GDM1 (cell line): ENCODE results near the gene IL22.
A peak's percentile ranks its signal among the peaks of the same experiment; 100 is the strongest.

Source experiments
- DNase-seq: peaks from one replicate; lab custom pipeline; 2025; lab: John Stamatoyannopoulos, UW

Gene IL22

DNA sequence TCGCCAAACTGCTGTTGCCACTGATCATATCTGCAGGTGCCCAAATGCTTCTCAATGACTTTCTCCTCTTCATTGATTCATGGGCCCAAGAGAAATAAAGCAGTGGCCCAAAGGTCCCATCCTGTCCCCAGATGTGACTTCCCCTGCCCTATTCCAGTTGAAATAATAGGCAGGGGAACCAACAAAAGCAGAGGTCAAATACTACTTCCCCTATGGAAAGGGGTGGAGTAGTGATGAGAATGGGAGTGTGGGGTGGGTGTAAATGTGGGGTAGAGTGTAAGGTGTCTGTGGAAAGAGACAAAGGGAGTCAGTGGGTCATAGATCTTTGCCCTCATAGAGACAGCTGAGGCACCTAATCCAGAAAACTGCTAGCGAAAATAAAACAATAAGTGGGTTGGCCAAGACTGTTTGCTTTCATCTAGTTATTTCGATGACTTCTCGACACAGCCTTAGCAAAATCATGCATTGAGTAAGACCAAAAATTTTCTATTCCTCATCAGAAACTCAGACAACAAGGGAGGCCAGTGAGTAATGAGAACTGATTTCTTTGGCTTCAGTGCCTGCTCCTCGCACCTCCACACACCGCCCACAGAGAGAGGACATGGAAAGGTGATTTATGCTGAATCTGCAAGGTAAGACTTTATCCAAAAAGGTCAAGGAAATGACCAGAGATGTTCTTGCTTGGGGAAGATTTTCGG is 10.9 kb upstream of the IL22 start:
- DNase-seq = no peak

DNA sequence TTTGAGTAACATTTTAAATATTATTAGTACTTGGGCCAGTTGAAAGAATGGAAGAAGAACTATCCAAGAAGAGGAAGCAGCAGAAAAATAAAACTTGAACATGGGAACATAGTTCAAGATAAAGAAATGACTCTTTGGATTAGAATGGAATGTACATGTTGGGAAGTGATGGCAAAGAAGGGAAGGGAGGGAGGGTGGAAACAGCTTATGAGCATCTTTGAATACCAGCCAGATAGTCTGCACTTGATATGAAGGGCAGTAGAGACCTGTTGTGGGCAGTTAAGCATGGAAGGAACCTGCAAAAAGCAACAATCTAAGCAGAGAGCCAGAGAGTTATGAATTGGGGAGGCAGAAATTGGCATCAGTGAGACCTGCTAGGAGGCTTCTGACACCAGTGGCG is 10.0 kb upstream of the IL22 start:
- no peak for DNase-seq

DNA sequence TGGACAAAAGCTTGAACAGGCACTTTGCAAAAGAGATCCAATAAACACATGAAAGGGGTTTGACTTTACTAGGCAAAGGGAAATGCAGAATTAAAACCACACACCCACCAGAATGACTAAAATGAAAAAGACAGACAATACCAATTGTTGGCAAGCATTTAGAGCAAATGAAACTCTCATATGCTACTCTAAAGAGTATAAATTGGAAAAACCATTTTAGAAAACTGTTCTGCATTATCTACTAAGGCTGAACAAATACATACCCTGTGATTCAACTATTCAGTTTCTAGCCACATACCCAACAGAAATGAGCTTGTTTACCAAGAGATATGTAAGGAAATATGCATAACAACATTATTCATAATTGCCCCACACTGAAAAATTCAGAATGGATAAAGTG is 8.5 kb upstream of the IL22 start:
- no peak for DNase-seq

DNA sequence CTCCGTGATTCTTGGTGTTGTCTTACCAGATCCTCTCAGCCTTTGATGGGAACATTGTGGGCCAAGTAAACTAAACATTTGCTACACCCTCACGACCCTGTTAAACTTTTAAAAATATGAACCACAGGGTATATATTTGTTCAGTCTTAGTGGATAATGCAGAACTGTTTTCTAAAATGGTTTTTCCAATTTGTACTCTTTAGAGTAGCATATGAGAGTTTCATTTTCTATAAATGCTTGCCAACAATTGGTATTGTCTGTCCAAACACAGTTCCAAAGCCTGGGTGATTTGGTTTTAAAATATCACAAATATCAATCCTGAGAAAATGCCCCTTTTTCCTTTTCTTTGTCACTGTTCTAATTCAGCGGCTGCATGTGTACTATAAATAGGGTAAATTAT is 6.7 kb upstream of the IL22 start:
- no peak for DNase-seq

DNA sequence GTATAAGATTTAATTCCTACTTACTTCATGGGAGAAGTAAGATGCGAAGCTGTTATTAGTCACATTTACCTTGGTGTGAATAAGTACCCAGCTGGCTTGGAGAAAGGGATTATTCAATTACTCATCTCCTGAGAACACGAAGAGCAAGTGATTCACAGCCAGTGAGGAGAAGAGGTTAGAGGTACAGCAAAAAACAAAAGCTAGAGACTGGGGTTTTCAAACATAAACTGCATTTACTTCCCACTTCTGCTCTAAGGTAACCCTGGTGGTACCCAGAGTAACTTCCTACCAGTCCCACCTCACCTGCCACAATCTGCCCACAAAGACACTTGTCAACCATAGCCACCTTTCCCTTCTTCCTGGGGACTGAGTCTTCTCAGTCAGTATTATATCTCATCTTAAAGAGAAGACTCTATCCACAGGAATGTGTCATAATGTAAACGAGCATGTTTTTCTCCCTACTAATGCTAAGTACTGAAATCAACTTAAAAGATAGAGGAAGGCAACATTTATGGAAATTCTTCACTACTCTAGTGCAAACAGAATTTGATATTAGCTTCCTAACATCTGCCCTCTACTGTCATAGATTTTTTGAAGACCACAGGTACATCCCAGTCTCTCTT is 6.0 kb upstream of the IL22 start:
- DNase-seq = no peak

DNA sequence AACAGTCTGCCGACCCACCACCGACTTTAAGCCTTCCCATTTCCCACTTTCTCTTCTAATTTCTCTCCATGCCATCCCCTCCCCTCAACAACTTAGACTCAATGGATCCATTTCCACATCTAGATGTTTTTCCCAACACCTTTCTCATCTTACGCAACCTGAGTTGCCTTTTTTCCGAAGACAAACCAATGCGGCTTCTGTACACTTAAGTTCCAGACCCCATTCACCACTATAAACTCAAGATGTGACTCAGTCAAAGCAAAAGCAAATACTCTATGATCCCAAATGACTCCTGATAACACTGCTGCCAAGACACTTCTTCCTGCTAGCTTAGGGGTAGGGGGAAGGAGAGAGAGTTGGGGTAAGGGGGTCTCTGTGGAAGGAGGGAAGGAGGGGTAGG is 1.3 kb downstream of the IL22 start:
- no peak for DNase-seq

DNA sequence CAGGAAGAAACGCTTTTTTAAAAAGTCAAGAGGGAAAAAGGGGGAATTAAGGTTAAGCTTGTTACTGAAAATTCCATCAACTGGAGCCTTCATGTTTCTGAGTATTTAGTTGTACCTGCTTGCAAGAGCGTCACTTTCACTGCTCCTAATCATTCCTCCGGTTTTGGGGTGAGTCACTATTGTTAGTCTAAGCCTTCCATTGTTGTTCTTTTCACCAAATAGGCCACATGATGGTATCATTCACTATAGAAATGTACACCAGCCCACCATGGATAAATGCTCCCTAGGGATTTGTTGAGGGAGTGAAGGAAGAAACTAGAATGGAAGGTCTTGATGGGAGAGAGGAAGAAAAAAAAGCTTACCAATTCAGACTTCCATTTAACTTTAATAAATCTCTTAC is 3.0 kb downstream of the IL22 start:
- DNase-seq = no peak

DNA sequence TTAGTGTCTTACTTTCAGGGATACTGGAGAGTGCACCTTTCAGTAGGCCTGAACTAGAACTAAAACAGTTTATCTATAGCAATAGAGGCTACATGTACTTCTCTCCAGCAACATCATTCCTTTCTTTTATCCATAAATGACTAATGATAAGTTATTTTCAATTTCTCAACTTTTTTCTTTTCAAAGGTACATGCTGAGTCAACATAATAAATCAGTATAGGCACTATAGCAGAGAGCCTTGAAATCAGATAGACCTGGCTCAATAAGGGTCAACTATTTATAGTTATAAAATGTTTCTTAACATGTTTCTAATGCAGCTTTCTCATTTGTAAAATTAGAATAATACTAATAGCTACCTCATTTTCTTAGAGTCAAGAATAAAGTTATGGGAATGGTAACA is 5.6 kb downstream of the IL22 start:
- no peak for DNase-seq

DNA sequence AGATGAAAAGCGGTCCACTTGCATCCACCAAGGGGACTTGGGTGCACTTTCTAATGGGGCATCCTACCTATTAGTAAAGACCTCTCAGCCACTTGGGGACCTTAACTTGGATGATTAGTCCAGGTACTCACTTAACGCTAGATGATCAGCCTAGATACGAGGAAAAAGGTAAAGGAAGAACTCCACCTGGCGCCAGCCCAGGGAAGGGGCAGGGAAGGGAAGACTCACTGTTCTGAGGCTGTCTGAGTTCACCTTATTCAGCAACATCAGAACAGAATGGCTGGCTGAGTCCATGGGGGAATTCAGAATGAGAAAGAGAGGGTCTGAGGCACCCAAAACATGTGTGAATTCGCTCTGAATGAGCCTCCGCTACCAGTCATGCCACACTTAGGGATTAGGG is 7.1 kb downstream of the IL22 start:
- DNase-seq = no peak

DNA sequence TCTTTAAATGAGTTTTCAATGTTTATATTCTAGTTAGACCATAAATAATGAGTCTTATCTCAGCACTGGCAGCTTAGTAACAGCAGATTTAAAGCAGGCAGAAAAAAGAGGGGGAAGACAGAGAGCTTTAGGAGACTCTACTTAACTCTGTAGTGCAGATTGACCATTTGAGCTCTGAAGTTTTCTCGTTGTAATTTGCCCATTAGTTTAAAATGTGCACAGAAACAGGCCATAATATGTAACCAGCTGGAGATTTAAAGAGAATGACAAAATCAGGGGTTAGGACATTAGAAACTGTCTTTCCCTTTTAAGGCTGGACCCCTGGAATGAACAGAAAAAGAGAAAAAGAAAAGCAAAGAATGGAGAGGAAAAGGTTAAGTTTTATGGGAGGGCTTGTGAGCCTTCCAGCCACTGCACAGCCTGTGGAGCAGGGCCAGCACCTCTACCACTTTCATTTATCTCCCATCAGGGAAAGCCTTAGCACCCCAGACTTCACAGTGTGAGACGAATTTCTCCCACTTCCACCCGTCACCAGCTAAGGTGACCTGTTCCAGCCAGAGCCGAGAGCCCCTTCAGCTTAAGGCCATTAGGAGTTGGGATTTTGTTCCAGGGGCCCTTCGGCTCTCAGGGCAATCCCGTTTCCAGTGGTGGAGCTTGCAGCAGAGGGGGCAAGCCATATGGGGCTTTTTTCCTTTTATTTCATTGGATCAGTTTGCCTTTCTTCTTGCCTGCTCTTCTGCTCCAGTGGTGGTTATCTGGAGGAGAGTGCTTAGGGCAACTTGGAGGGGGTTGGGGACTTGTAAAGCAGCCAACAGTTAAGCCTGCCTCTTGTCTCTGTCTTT is 8.0 kb downstream of the IL22 start:
- DNase-seq = no peak

DNA sequence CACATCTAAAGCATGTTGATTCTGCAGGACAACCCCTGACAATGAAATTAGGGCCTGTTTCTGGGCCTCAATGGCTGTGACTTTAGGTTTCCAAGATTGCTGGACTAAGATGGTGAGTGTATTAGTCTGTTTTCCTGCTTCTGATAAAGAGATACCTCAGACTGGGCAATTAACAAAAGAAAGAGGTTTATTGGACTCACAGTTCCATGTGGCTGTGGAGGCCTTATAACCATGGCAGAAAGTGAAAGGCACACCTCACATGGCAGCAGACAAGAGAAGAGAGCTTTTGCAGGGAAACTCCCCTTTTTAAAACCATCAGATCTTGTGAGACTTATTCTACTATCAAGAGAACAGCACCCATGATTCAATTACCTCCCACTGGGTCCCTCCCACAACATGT is 10.6 kb downstream of the IL22 start:
- no peak for DNase-seq

DNA sequence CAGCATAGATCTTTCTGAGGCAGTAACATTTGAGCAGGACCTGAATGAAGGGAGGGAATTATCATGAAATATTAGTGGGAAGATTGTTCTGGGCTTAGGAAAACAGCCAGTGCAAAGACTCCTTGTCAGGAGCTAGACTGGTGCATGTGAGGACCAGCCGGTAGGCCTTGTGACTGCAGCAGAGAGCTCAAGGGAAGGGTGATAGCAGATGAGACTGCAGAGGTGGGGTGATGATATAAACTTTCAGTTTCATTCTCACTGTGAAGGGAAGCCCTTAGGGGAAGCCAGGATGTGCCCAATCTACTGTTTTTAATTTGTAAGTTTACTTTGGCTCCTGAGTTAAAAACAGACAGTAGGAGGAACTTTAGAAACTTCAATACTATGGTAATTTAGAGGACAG is 12.4 kb downstream of the IL22 start:
- no peak for DNase-seq

DNA sequence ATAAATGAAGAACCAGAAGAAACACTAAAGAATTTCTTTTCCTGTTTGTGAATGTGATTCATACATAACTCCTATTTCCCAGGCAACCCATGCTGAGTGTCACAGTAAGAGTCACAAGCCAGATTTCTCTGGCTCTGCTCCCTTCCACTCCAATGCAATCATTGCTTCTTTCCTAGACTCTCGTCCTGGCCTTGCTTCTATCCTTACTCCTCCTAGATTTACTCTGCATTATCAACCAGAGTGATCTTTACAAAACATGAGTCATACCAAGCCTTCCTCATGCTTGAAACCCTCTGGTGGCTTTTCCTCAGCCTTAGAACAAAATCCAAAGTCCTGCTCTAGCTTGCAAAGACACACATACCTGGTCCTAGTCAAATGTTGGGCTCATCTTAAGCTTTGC is 13.3 kb downstream of the IL22 start:
- no peak for DNase-seq

DNA sequence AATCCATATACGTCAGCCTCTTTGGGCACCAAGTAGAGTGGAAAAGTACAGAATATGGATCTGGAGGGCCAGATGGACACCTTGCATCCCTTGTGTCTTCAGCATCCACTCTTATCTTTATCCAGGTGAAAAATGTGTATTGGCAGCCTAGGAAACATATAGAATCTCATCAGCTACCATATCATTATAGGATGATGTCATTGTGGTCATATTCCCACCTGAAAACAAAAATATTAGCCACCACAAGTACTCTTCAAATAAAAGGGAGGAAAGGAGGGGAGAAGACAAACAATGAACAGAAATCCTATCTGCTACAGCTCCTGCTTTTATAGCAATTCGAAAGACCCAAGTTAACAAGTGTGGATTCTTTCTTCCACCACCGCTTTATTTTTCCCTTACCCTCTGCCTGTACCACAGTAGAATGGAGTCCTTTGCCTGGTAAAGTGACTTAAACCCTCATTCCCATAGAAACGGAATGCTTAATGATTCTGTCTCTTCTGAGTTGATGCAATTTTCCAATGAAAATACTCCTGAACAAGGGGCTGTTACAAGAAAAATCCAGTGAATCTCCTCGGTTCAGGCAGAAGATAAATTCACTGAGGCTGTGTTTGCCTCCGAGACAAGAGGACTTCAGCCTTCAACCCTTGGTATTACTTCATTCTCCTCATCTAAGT is 14.0 kb downstream of the IL22 start:
- DNase-seq = no peak

DNA sequence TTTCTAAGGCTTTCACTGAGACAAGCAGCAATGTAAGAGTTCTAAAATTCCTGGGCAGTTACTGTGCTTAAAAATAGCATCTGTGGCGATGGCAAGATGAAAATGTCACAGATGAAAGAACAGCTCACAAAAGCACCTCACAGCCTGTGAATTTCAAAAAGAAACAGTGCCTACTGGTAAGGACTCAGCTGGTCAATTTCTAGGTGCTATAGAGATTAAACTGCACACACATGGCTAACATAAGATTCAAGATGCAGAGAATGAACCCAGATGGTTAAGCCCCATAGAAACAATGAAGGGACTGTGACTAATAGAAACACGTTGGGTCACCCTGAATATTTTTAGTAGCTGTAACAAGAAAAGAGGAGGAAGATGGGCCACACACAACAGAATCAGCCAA is 15.8 kb downstream of the IL22 start:
- no peak for DNase-seq

DNA sequence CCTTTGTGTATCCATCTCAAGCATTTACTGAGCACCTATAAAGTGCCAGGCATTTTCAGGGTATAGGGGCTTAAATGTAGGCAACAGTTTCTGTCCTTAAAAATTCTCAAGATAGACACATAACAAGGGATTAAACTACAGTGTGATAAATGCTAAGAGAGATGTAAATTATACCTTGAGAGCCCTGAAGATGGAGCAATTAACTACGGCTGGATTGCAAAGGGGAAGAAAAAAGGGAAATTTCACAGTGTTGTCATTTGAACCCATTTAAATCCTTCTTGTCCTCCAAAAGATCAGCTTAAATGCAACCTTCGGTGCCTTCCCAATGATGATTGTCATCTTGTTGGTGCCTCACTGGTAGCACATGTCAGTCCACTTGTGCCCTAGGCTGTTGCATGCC is 16.3 kb downstream of the IL22 start:
- DNase-seq = no peak

DNA sequence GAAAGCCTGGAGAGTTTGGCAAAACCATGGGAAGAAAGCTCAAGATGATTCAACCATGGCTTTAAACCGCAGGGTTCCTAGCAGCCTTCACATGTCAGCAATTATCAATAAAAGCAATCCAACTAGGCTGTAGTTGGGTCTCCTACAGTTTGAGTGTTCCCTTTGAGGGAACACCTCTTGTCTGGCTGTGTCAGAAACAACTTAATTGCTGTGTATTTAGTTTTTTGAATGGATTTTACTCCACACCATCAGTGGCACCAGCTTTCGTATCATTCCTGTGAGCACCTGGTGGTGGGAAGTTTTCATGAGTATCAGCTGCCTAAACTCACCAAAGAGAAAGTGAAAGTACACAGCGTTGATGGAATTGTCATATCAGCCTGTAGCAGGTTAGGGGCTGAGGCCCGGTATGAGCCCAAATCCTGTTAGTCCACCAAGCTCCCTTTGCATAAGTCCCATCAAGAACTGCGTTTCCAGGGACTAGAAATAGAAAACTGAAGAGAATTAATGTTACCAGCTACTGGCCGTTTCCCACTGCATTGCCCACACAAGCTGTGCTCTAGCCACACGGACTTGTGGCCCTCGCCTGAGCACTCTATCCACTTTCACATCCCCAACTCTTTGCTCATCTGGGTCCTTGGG is 16.9 kb downstream of the IL22 start:
- peak; percentile 51 for DNase-seq

DNA sequence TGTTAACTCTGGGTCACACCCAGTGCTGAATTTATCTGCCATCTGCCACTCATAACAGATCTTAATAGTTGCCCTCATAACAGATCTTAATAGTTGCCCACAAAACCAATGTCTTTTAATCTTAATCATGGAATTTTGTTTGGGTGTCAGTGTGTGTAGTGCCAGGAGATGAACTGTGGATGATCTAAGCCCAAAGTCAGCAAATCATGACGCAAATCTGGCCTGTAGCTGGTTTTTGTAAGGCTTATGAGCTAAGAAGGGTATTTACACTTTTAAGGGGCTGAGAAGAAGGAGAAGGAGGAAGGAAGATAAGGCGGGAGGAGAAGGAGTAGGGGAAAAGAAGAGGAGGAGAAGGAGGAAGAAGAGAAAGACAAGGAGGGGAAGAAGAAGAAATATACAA is 17.8 kb downstream of the IL22 start:
- DNase-seq = no peak

DNA sequence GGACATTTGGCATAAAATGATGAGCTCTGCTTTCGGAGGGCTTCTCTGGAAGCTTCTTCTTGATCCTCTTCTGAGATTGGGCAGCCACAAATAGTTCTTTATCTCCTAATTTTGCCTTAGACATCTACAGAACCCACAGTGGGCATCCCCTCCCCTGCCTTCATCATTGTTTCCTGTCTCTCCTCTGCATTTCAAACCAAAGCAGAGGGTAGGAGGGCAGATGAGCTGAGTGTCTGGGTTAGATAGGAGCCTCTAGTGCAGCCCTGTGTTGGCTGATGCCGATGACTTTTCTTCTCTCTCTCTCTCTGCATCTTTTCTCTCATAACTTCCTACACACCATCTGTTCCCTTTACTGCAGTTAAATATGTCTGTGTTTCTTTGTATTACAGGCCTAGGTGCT is 19.3 kb downstream of the IL22 start:
- no peak for DNase-seq

DNA sequence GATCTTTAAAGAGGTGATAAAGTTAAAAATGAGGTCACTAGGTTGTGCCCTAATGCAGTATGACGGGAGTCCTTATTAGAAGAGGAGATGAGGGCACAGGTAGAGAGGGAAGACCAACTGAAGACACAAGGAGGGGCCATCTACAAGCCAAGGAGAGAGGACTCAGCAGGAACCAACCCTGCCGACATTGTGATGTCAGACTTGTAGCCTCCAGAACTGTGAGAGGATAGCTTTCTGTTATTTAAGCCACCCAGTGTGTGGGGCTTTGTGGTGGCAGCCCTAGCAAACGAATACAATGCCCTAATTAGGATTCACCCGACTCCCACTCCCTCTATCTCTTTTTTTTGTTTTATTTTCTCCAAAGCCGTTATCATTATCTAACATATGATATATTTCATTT is 19.9 kb downstream of the IL22 start:
- no peak for DNase-seq

DNA sequence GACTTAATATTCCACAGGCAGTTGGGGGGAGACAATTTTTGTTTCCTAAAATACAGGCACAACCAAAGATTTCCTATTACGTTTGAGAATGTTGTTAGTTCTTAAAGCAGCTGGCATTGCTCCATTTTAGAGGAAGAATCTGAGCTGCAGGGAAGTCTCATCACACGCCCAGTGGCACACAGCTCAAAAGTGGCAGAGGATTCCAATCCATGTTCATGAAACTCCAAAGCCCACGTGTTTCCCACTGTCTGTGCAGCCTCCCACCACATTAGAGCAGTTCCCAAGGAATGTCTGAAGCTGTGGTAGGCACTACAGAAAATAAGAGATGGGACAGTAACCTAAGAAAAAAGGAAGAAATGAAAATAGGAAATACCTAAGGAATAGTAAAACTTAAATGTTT is 21.7 kb downstream of the IL22 start:
- DNase-seq = no peak

DNA sequence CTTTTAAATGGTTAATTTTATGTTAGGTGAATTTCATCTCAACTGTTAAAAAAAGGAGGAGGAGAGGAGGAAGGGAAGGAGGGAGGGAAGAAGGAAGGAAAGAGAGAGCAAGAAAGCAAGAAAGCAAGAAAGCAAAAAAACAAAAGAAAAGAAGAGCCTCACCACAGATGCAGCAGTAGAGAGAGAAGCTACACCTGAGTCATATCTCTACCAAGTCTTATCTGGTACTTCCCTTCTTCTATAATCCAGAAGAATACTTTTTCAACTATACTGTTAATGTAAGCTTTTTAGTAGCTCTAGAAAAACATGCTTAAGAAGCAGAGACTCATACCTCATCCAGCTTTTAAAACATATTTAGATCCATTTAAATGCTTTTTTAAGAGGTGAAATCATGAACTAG is 22.2 kb downstream of the IL22 start:
- DNase-seq = no peak
